Measurements from ENCODE around the gene DNAH8.

The DNAH8 gene

GRCh38 chr6:38702558-38703397 lies 12.3 kb upstream of the DNAH8 start, which contains the start of gene GLO1:
Gene GLO1, minus strand, starts transcription at chr6:38703145. Its CDS starts 91 bp downstream, at chr6:38703054.
- peak; percentile 99 for DNase-seq

- no peak for DNase-seq
These were observed 11.0 kb upstream of the DNAH8 start for GRCh38 chr6:38703949-38704590.

GRCh38 chr6:38705924-38706323 lies 9.2 kb upstream of the DNAH8 start:
- DNase-seq, result no peak

GRCh38 chr6:38708496-38708895 lies 6.6 kb upstream of the DNAH8 start:
- no peak for DNase-seq

- peak; percentile 4 for DNase-seq
These were observed 1.3 kb upstream of the DNAH8 start for GRCh38 chr6:38713812-38714211.

- peak; percentile 13 for DNase-seq
These were observed 684 bp upstream of the DNAH8 start for GRCh38 chr6:38714239-38715015.

- DNase-seq, result no peak
These were observed 1.7 kb downstream of the DNAH8 start for GRCh38 chr6:38716825-38717224.

- DNase-seq, result no peak
These were observed 4.2 kb downstream of the DNAH8 start for GRCh38 chr6:38719358-38719757.

GRCh38 chr6:38720295-38720694 lies 5.2 kb downstream of the DNAH8 start:
- no peak for DNase-seq

- DNase-seq, result no peak
These were observed 6.9 kb downstream of the DNAH8 start for GRCh38 chr6:38722038-38722437.

- DNase-seq, result no peak
These were observed 7.7 kb downstream of the DNAH8 start for GRCh38 chr6:38722727-38723334.

GRCh38 chr6:38723783-38724182 lies 8.7 kb downstream of the DNAH8 start:
- no peak for DNase-seq

- no peak for DNase-seq
These were observed 9.2 kb downstream of the DNAH8 start for GRCh38 chr6:38724343-38724742.

- no peak for DNase-seq
These were observed 10.5 kb downstream of the DNAH8 start for GRCh38 chr6:38725414-38726183.

- DNase-seq, result no peak
These were observed 13.1 kb downstream of the DNAH8 start for GRCh38 chr6:38728203-38728602.

GRCh38 chr6:38730140-38730862 lies 15.2 kb downstream of the DNAH8 start:
- DNase-seq, result no peak

- no peak for DNase-seq
These were observed 21.8 kb downstream of the DNAH8 start for GRCh38 chr6:38736951-38737350.

- no peak for DNase-seq
These were observed 23.1 kb downstream of the DNAH8 start for GRCh38 chr6:38738261-38738660.

- no peak for DNase-seq
These were observed 24.4 kb downstream of the DNAH8 start for GRCh38 chr6:38739532-38739931.

GRCh38 chr6:38749473-38749872 lies 34.4 kb downstream of the DNAH8 start:
- no peak for DNase-seq

GRCh38 chr6:38750968-38751615 lies 36.0 kb downstream of the DNAH8 start:
- DNase-seq, result no peak

Measured in fibroblast of skin of right biceps (primary cell).